Lower lobe of right lung (tissue), 2 donors: Measurements from ENCODE around the gene B4GALT2. TPM values are rescaled to one million over a fixed set of nuclear protein-coding genes. Genes with fewer than 3 reads are reported as not detected.

Experiments used
- ATAC-seq, 2 donors: fragments of 200-7000 bp; cut with Tn5 transposase; one replicate each; pipeline ENCODE4 v1.9.1; 2020 to 2022; ENCODE audit warnings: mild to moderate bottlenecking in 2 of 2, moderate library complexity in 2 of 2
- DNase-seq: peaks from one replicate; pipeline ENCODE4 v3.0.0-alpha.2; 2020
- H3K27ac ChIP-seq: fragments of 200-600 bp; one replicate; pipeline ENCODE4 v1.8.0; 2022
- H3K27me3 ChIP-seq: fragments of 200-600 bp; one replicate; pipeline ENCODE4 v1.8.0; 2022; ENCODE audit warnings: low read depth
- H3K36me3 ChIP-seq: fragments of 200-600 bp; one replicate; pipeline ENCODE4 v1.8.0; 2022; ENCODE audit warnings: mild to moderate bottlenecking
- H3K4me1 ChIP-seq: fragments of 200-600 bp; one replicate; pipeline ENCODE4 v1.8.0; 2022
- H3K4me3 ChIP-seq: fragments of 200-600 bp; one replicate; pipeline ENCODE4 v1.8.0; 2022; ENCODE audit warnings: mild to moderate bottlenecking
- H3K9me3 ChIP-seq: fragments of 200-600 bp; one replicate; pipeline ENCODE4 v1.8.0; 2022
- CTCF ChIP-seq: fragments of 200-600 bp; IDR thresholded peaks from one replicate; pipeline ENCODE4 v1.8.0; 2022; ENCODE audit warnings: antibody characterized with exemption, mild to moderate bottlenecking
- intact Hi-C: fragments of 100-400 bp; cut with DNase I; formaldehyde crosslinking; loops from one replicate; pipeline ENCODE4 v1.11.0; 2022
- total RNA-seq: library from RNA; stranded (reverse); fragmentation: NEBNext Ultra II Directional; extraction: Animal tissue kit (Norgen Biotek cat#: 25700); gene quantifications from one replicate; pipeline ENCODE4 v1.2.1, GENCODE V29; 2021
- donor health status: DM: no; HTN: yes; CAD: no; lungs with severe emphysema.

The B4GALT2 gene
- total RNA-seq, 1 donor from 2014 or later = 17.3 TPM

GRCh38 chr1:43991200-43991475 lies 12.1 kb downstream of the B4GALT2 start:
- no peak for DNase-seq
- H3K27me3 ChIP-seq = no peaks in the 10 kb centered on the region
- H3K4me1 ChIP-seq = peaks cover 16% of the 10 kb centered on the region
- no peaks in the 10 kb centered on the region for H3K9me3 ChIP-seq
- no peaks in the 10 kb centered on the region for H3K36me3 ChIP-seq
- ATAC-seq = peak in 1 of 2 donors; percentile 49
- peak overlapping the region; percentile 73 for H3K27ac ChIP-seq
- no peak for TF ChIP-seq CTCF
- peak overlapping the region; percentile 81 for H3K4me3 ChIP-seq
- intact Hi-C loops = no loop called here

GRCh38 chr1:43991476-43992231 lies 12.6 kb downstream of the B4GALT2 start, which contains the start of gene CCDC24:
Gene CCDC24, plus strand, starts transcription at chr1:43991599. Its CDS starts 280 bp downstream, at chr1:43991879.
- intact Hi-C loops = no loop called here
- H3K27me3 ChIP-seq = no peaks in the 10 kb centered on the region
- no peak for TF ChIP-seq CTCF
- peak; percentile 92 for DNase-seq
- peak; percentile 91 to 94 for ATAC-seq
- H3K27ac ChIP-seq = peak within 1 kb of the TSS; percentile 73
- H3K36me3 ChIP-seq = no peaks in the 10 kb centered on the region
- no peaks in the 10 kb centered on the region for H3K9me3 ChIP-seq
- H3K4me1 ChIP-seq = peaks cover 16% of the 10 kb centered on the region
- peak within 1 kb of the TSS; percentile 81 for H3K4me3 ChIP-seq

- Histone ChIP-seq H3K36me3 (no peaks in the 10 kb centered on the region), H3K4me3 (peak overlapping the region; percentile 81), H3K4me1 (peaks cover 16% of the 10 kb centered on the region), H3K27ac (peak overlapping the region; percentile 73), H3K9me3 (no peaks in the 10 kb centered on the region), H3K27me3 (no peaks in the 10 kb centered on the region)
- ATAC-seq (no peak), DNase-seq (no peak)
- intact Hi-C loops = no loop called here
- TF ChIP-seq CTCF = no peak
Measured at GRCh38 chr1:43992232-43992995, 13.4 kb downstream of the B4GALT2 start.

GRCh38 chr1:43993206-43993914 lies 14.3 kb downstream of the B4GALT2 start:
- DNase-seq = no peak
- intact Hi-C loops = no loop called here
- H3K27me3 ChIP-seq = no peaks in the 10 kb centered on the region
- peaks cover 16% of the 10 kb centered on the region for H3K4me1 ChIP-seq
- H3K9me3 ChIP-seq = no peaks in the 10 kb centered on the region
- H3K4me3 ChIP-seq = no peak overlapping the region
- H3K36me3 ChIP-seq = no peaks in the 10 kb centered on the region
- no peak overlapping the region for H3K27ac ChIP-seq
- no peak for TF ChIP-seq CTCF
- ATAC-seq = no peak

- TF ChIP-seq CTCF = no peak
- Histone ChIP-seq H3K27me3 (no peaks in the 10 kb centered on the region), H3K27ac (no peak overlapping the region), H3K4me3 (no peak overlapping the region), H3K4me1 (peaks cover 16% of the 10 kb centered on the region), H3K36me3 (no peaks in the 10 kb centered on the region), H3K9me3 (no peaks in the 10 kb centered on the region)
- intact Hi-C loops = no loop called here
- ATAC-seq (no peak), DNase-seq (no peak)
Measured at GRCh38 chr1:43994071-43994470, 15.1 kb downstream of the B4GALT2 start.
